OCI-LY7 (cell line): ENCODE measurements around the gene YAE1.

Experiments
- EZH2phosphoT487 ChIP-seq: fragments of 200-600 bp; sonication (generic); IDR thresholded peaks from 2 replicates; pipeline ENCODE4 v1.6.1; 2018; ENCODE audit warnings: low read depth, borderline replicate concordance, mild to moderate bottlenecking, mixed run types, antibody characterized with exemption, low read length, moderate library complexity, mixed read lengths
- TF ChIP-seq, protein P1 (sequence below): fragments of 200-600 bp; sonication (generic); conservative IDR thresholded peaks from 2 replicates; pipeline ENCODE4 v1.5.1; 2014; ENCODE audit warnings: mild to moderate bottlenecking, antibody characterized with exemption, low read length, moderate library complexity, mixed read lengths

- TF ChIP-seq, protein P1, sequence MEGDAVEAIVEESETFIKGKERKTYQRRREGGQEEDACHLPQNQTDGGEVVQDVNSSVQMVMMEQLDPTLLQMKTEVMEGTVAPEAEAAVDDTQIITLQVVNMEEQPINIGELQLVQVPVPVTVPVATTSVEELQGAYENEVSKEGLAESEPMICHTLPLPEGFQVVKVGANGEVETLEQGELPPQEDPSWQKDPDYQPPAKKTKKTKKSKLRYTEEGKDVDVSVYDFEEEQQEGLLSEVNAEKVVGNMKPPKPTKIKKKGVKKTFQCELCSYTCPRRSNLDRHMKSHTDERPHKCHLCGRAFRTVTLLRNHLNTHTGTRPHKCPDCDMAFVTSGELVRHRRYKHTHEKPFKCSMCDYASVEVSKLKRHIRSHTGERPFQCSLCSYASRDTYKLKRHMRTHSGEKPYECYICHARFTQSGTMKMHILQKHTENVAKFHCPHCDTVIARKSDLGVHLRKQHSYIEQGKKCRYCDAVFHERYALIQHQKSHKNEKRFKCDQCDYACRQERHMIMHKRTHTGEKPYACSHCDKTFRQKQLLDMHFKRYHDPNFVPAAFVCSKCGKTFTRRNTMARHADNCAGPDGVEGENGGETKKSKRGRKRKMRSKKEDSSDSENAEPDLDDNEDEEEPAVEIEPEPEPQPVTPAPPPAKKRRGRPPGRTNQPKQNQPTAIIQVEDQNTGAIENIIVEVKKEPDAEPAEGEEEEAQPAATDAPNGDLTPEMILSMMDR, result no peak
- no peak for TF ChIP-seq EZH2phosphoT487
These were observed 28.9 kb downstream of the YAE1 start for GRCh38 chr7:39594988-39595620.
